Activated T-helper 2 cell treated with anti-CD3 and anti-CD28 coated beads, Interferon-gamma antibody, Interleukin-2, Interleukin-4, amounts not matched to agents 10 μg/mL and 5 μg/mL and 100 μg/mL, durations not matched to agents 14 hours and 24 hours and 36 hours (primary cell): ENCODE data around the gene IQUB. TPM values are rescaled to one million over a fixed set of nuclear protein-coding genes. Genes with fewer than 3 reads are reported as not detected.
A peak's percentile ranks its signal among the peaks of the same experiment; 100 is the strongest.
"Not testable (repeated sequence)": the region's sequence is repeated elsewhere in the genome, so short reads cannot be mapped to it uniquely, and the experiment has no call there.

Experiments used
- DNase-seq: peaks from one replicate; pipeline ENCODE4 v3.0.0; 2021; ENCODE audit warnings: low spot score
- H3K27ac Mint-ChIP-seq: one replicate; pipeline ENCODE4 v1.8.0; 2021; ENCODE audit warnings: mixed read lengths
- H3K27me3 Mint-ChIP-seq: one replicate; pipeline ENCODE4 v1.8.0; 2021; ENCODE audit warnings: low read depth, mixed read lengths
- H3K36me3 Mint-ChIP-seq: one replicate; pipeline ENCODE4 v1.8.0; 2021; ENCODE audit warnings: low read depth, mixed read lengths
- H3K4me1 Mint-ChIP-seq: one replicate; pipeline ENCODE4 v1.8.0; 2021; ENCODE audit warnings: low read depth, mixed read lengths
- H3K4me3 Mint-ChIP-seq: one replicate; pipeline ENCODE4 v1.8.0; 2021; ENCODE audit warnings: low read depth, mild to moderate bottlenecking, moderate library complexity, mixed read lengths
- H3K9me3 Mint-ChIP-seq: one replicate; pipeline ENCODE4 v1.8.0; 2021; ENCODE audit warnings: mixed read lengths
- intact Hi-C: fragments of 100-400 bp; cut with micrococcal nuclease; formaldehyde crosslinking; loops from one replicate; pipeline ENCODE4 v1.15.1; 2023
- total RNA-seq: library from RNA; stranded (reverse); gene quantifications from 2 replicates; pipeline ENCODE4 v1.2.3, GENCODE V29; 2022

Gene IQUB
- total RNA-seq, 1 donor from 2014 or later, result 0.25 TPM

GRCh38 chr7:123558289-123558874, 24.0 kb upstream of the IQUB start:
- Mint-ChIP-seq H3K9me3 (no peaks in the 10 kb centered on the region), H3K4me1 (no peaks in the 10 kb centered on the region), H3K36me3 (peaks cover 3% of the 10 kb centered on the region), H3K27ac (no peak overlapping the region), H3K27me3 (peaks cover 2% of the 10 kb centered on the region), H3K4me3 (no peak overlapping the region)
- DNase-seq, result no peak
- intact Hi-C loops, result loop anchor here (5.0 to 10.0 kb wide), 2 partner anchors 154 to 1366 kb away; partner anchors contain the start of gene POT1

DNA sequence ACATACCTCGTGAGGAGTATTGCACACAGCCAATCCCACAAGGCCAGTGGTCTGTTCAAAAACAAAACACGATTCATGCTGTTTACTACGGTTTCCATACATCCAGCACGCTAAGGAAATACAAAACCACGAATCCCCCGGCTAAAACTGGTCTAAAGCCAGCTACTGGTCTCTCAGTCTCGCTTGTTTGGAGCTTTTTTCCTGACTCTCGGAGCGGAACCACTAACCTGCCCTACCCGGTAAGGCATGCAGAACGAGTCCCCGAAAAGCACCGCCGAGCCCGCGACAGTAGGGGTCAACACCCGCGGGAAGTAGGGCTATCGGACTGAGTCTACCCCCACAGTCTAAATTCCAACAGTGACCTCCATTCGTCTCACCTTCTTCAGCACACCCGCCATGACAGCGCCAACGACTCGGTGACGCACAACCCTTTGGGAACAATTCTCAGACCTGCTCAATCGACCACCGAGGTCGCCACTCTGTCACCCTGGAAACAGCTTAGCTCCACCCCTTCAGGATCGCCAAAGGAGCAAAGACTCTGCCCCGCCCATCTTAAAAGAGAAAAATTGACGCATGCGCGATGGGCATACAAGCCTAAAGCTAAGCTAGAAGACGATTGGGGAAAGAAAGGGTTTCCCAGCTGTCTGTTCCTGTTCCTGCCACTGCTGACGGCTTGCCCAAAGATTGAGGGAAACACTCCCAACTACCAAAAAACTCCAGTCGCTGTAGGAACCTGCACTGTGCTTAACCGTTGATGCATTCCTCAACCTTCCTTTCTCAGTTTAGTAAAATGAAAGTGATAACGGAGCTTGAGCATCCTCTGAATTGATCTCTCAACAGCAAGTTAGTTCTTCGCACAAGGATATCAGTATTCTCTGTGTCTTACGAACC, 23.2 kb upstream of the IQUB start, which contains the start of gene NDUFA5:
TSS of gene NDUFA5 (minus strand) at position 421 of the 891 bp plus-strand sequence. CDS start at position 398, 23 bp downstream.
- DNase-seq, result peak; percentile 95
- Mint-ChIP-seq H3K4me1 (peaks cover 4% of the 10 kb centered on the region), H3K9me3 (no peaks in the 10 kb centered on the region), H3K27ac (no peak within 1 kb of the TSS), H3K36me3 (peaks cover 10% of the 10 kb centered on the region), H3K4me3 (no peak within 1 kb of the TSS), H3K27me3 (peaks cover 2% of the 10 kb centered on the region)
- intact Hi-C loops, result loop anchor here (1.0 to 10.0 kb wide), 4 partner anchors 22 to 1367 kb away; partner anchors contain the start of genes POT1 and WASL

GRCh38 chr7:123557016-123557397, 22.6 kb upstream of the IQUB start:
- DNase-seq, result no peak
- Mint-ChIP-seq H3K4me1 (peaks cover 4% of the 10 kb centered on the region), H3K27ac (no peak overlapping the region), H3K9me3 (no peaks in the 10 kb centered on the region), H3K27me3 (peaks cover 2% of the 10 kb centered on the region), H3K36me3 (peaks cover 15% of the 10 kb centered on the region), H3K4me3 (no peak overlapping the region)
- intact Hi-C loops, result loop anchor here (1.0 to 10.0 kb wide), 4 partner anchors 22 to 1368 kb away; partner anchors contain the start of genes POT1 and WASL

- no peak for DNase-seq
- H3K36me3 Mint-ChIP-seq, result peaks cover 18% of the 10 kb centered on the region
- no peaks in the 10 kb centered on the region for H3K9me3 Mint-ChIP-seq
- H3K4me1 Mint-ChIP-seq, result peaks cover 5% of the 10 kb centered on the region
- intact Hi-C loops, result loop anchor here (5.0 to 10.0 kb wide), 2 partner anchors 157 to 1369 kb away; partner anchors contain the start of gene POT1
- no peaks in the 10 kb centered on the region for H3K27me3 Mint-ChIP-seq
- H3K4me3 Mint-ChIP-seq, result no peak overlapping the region
- H3K27ac Mint-ChIP-seq, result no peak overlapping the region
These were observed 21.1 kb upstream of the IQUB start for GRCh38 chr7:123555484-123555883.

DNA sequence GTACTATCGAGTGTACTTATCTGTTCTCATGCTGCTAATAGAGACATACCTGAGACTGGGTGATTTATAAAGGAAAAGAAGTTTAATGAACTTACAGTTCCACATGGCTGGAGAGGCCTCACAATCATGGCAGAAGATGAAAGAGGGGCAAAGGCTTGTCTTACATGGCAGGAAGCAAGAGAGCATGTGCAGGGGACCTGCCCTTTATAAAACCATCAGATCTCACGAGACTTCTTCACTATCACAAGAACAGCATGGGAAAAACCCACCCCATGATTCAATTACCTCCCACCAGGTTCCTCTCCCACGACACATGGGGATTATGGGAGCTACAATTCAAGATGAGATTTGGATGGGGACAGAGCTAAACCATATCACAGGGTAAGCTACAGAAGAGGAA, 18.8 kb upstream of the IQUB start:
- intact Hi-C loops, result loop anchor here (10.0 kb wide), 1 partner anchor 1372 kb away; the partner anchor contains the start of gene POT1
- Mint-ChIP-seq H3K36me3 (peaks cover 36% of the 10 kb centered on the region), H3K4me1 (peaks cover 10% of the 10 kb centered on the region), H3K4me3 (no peak overlapping the region), H3K27me3 (no peaks in the 10 kb centered on the region), H3K9me3 (no peaks in the 10 kb centered on the region), H3K27ac (no peak overlapping the region)
- DNase-seq, result no peak

- Mint-ChIP-seq H3K27ac (no peak overlapping the region), H3K9me3 (no peaks in the 10 kb centered on the region), H3K4me1 (peaks cover 10% of the 10 kb centered on the region), H3K36me3 (peaks cover 37% of the 10 kb centered on the region), H3K4me3 (no peak overlapping the region), H3K27me3 (no peaks in the 10 kb centered on the region)
- no peak for DNase-seq
- intact Hi-C loops, result loop anchor here (10.0 kb wide), 1 partner anchor 1372 kb away; the partner anchor contains the start of gene POT1
These were observed 18.2 kb upstream of the IQUB start for GRCh38 chr7:123552641-123553040.

GRCh38 chr7:123552134-123552533, 17.7 kb upstream of the IQUB start:
- H3K27ac Mint-ChIP-seq, H3K27me3 Mint-ChIP-seq, H3K4me3 Mint-ChIP-seq, H3K9me3 Mint-ChIP-seq, DNase-seq: not testable (repeated sequence)
- intact Hi-C loops, result loop anchor here (10.0 kb wide), 1 partner anchor 1373 kb away; the partner anchor contains the start of gene POT1
- Mint-ChIP-seq H3K36me3 (peaks cover 41% of the 10 kb centered on the region), H3K4me1 (peaks cover 13% of the 10 kb centered on the region)

DNA sequence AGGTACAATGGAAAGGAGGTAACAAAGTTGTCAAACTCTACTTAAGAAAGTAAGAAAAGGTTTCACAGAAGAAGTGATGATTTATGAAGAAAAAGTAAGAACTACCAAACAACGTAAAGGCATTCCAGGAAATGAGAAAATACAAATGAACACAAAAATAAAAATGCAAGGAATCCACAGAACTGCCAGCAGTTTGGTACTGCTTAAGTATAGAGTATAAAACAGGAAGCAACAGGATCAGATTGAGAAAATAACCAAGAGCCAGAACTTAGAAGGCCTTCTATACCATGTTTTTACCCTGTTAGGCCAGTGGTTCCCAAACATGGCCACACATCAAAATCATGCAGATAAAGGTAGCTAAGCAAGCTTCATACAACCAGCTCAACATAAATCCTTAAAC, 14.0 kb upstream of the IQUB start:
- peaks cover 42% of the 10 kb centered on the region for H3K36me3 Mint-ChIP-seq
- no peak overlapping the region for H3K4me3 Mint-ChIP-seq
- no peak for DNase-seq
- H3K27me3 Mint-ChIP-seq, result no peaks in the 10 kb centered on the region
- no peak overlapping the region for H3K27ac Mint-ChIP-seq
- H3K4me1 Mint-ChIP-seq, result peaks cover 16% of the 10 kb centered on the region
- H3K9me3 Mint-ChIP-seq, result no peaks in the 10 kb centered on the region
- intact Hi-C loops, result no loop called here

- Mint-ChIP-seq H3K36me3 (no peaks in the 10 kb centered on the region), H3K27me3 (no peaks in the 10 kb centered on the region), H3K9me3 (no peaks in the 10 kb centered on the region), H3K4me1 (peaks cover 11% of the 10 kb centered on the region), H3K4me3 (no peak overlapping the region), H3K27ac (no peak overlapping the region)
- intact Hi-C loops, result no loop called here
- DNase-seq, result no peak
These were observed 5.5 kb upstream of the IQUB start for GRCh38 chr7:123539871-123540270.

- H3K4me1 Mint-ChIP-seq, result peaks cover 14% of the 10 kb centered on the region
- H3K27me3 Mint-ChIP-seq, result peaks cover 2% of the 10 kb centered on the region
- no peak overlapping the region for H3K27ac Mint-ChIP-seq
- H3K36me3 Mint-ChIP-seq, result no peaks in the 10 kb centered on the region
- intact Hi-C loops, result no loop called here
- no peak overlapping the region for H3K4me3 Mint-ChIP-seq
- H3K9me3 Mint-ChIP-seq, result no peaks in the 10 kb centered on the region
- DNase-seq, result no peak
These were observed 4.5 kb upstream of the IQUB start for GRCh38 chr7:123538897-123539296.

DNA sequence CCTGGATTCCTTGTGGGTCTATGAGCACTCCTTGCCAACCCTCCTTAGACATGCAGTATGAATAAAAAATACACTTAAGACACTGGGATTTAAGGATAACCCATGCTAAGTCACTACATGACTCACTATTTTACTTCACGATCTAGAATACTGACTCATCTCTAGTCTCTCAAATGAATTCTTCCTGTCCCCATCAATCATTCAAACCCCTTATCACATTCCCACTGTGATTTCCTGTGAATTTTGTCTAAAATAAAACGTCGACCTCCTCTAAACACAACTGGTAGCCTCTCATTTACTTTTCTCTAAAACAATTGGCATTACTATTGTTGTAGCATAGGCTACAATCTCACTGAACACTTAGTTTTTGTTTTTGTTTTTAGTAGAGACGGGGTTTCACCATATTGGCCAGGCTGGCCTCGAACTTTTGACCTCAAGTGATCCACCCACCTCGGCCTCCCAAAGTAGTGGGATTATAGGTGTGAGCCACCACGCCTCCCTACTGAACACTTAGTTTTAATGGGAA, 3.9 kb upstream of the IQUB start:
- Mint-ChIP-seq H3K9me3 (no peaks in the 10 kb centered on the region), H3K27me3 (peaks cover 7% of the 10 kb centered on the region)

GRCh38 chr7:123537026-123537642, 2.7 kb upstream of the IQUB start:
- Mint-ChIP-seq H3K27ac (no peak overlapping the region), H3K4me3 (no peak overlapping the region), H3K27me3 (peaks cover 14% of the 10 kb centered on the region), H3K36me3 (no peaks in the 10 kb centered on the region), H3K4me1 (peaks cover 23% of the 10 kb centered on the region), H3K9me3 (no peaks in the 10 kb centered on the region)
- DNase-seq, result no peak
- intact Hi-C loops, result no loop called here

More for the DNA sequence above, 3.9 kb upstream of the IQUB start:
- H3K27ac Mint-ChIP-seq, result no peak overlapping the region
- H3K4me3 Mint-ChIP-seq, result no peak overlapping the region
- intact Hi-C loops, result no loop called here
- peaks cover 19% of the 10 kb centered on the region for H3K4me1 Mint-ChIP-seq
- no peak for DNase-seq
- H3K36me3 Mint-ChIP-seq, result no peaks in the 10 kb centered on the region
